Activated CD4-positive, alpha-beta T cell treated with anti-CD3 and anti-CD28 coated beads for 1 hour (primary cell): ENCODE results near the gene QKI.

Experiments
- DNase-seq: peaks from one replicate; pipeline ENCODE4 v3.0.0-alpha.2; 2020

QKI gene

GRCh38 chr6:163392533-163392932, 22.0 kb upstream of the QKI start:
- no peak for DNase-seq

- no peak for DNase-seq
Observed at GRCh38 chr6:163393923-163394322, 20.6 kb upstream of the QKI start.

DNA sequence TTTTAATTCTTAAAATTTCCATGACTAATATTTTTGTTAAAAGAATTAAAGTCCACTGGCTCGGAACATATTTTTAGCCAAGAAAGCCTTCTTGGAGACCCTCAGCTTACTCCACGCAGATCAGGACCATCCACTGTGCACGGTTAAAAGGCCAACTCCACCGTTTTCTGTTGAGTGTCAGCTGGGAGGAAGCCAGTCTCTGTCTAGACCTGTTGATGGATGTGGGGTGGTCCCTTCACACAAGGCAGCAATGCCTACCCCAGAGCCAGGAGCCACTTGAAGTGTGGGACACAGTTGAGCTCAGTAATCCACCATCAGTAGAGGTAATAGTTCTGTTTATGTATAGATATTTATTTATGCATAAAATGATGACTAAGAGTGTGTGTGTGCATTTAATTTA, 19.9 kb upstream of the QKI start:
- no peak for DNase-seq

- DNase-seq = no peak
Observed at GRCh38 chr6:163395122-163395830, 19.2 kb upstream of the QKI start.

DNA sequence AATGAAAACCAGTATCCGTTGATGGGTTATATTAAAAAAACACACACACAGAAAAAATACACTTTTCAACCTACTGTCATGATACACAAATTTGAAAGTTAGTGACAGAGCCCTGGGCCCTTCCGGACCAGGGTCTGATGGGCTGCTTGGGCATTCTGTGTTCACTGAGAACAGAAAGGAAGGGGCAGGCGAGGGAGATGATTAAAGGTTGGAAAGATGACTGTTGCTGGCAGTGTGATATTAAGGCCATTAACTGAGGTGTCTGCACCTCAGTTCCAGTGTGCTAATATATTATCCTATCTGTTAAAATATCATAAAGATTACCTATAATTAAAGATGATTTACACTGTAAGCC, 18.7 kb upstream of the QKI start:
- DNase-seq = no peak

- DNase-seq = no peak
Observed at GRCh38 chr6:163397326-163397725, 17.2 kb upstream of the QKI start.

DNA sequence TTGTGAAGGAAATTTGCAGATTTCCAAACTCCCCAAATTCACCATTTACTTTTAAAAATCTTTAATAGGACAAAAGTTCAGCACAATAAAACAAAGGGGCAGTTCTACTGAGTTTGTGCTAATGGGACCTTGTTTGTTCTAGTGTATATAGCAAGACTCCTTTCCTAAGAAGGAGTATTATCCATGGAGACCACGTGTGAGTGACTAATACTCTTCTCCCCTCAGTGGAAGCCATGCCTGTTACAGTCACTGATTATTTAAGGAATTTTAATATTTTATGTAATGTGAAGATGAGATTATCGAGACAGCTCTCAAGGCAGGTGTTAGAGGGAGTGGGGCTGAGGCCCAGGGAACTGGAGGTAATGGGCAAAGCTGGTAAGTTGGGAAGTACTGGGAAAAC, 16.4 kb upstream of the QKI start:
- DNase-seq = no peak

GRCh38 chr6:163398815-163399214, 15.7 kb upstream of the QKI start:
- DNase-seq = no peak

- DNase-seq = no peak
Observed at GRCh38 chr6:163400509-163400908, 14.0 kb upstream of the QKI start.

GRCh38 chr6:163401039-163401885, 13.3 kb upstream of the QKI start:
- DNase-seq = no peak

DNA sequence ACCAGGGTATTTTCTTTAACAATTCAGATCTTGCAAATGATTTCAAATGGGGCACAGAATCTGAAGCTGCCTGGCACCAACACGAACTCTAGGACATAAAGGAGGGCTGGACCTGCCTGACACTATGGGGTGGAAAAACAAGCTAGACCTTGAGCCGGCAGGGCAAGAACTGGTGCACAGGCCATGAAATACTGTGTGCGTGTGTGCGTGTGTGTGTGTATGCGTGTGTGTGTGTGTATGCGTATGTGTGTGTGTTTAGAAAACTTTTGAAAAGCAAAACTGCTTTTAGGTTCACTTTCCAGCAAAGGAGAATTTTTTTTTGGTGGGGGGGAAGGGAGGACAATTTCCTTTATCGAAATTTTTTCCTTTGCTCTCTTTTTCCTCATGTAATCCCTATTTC, 11.9 kb upstream of the QKI start:
- DNase-seq = no peak

DNA sequence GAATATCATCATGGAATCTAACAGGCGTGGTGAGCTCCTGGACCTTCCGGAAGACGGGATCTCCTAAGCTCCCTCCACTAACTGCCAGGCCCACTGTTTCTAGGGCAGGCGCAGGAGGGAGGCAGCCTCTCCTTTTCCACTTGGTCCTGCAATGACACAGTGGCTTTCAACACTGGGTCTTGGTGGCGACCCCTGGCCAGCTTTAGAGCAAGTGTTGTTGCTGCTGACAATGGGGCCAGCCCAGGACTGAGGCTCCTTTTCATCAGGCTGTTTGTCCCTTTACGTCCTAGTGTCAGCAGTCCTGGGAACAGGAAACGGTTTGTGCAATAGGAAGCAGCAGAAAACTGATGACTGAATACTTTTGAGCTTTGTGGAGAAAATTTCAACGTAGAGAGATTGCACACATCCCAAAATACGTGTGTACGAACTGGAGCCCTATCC, 9.7 kb upstream of the QKI start:
- DNase-seq = no peak

- no peak for DNase-seq
Observed at GRCh38 chr6:163405412-163406309, 8.9 kb upstream of the QKI start.

DNA sequence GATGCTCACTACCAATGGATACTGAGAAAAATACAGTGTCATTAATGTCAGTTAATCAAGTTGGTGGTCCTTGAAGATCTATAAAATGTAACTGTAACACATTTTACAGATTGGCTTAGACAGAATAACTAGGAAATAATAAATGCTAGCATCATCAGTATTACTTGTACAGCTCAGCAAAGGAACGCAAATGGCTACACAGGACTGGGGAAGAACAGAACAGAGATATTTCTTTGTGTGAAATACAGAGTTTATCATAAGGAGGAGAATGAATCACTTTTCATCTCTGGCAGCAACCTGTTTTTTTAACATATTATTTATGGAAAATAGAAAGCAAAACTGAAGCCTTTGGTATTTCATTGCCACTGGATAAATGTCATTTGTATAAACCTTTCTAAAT, 8.2 kb upstream of the QKI start:
- DNase-seq = no peak

DNA sequence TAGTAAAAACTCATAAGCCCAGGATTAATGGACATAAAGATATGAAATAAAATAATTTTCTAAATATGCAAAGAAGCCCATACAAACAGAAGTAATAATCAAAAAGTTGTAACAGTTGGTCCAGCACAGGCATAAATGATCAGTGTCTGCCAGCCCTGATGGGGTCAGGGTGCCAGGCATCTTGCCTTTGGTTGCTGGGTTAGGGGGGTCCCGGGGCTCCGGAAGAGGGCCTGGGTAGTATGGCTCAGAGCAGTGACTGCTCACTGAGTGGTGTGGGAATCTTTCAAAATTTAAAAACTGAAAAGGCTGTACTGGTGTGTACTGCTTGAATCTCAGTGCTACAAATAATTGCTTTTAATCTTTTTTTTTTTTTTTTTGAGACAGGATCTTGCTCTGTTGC, 7.7 kb upstream of the QKI start:
- no peak for DNase-seq

GRCh38 chr6:163408352-163408991, 6.0 kb upstream of the QKI start:
- no peak for DNase-seq

DNA sequence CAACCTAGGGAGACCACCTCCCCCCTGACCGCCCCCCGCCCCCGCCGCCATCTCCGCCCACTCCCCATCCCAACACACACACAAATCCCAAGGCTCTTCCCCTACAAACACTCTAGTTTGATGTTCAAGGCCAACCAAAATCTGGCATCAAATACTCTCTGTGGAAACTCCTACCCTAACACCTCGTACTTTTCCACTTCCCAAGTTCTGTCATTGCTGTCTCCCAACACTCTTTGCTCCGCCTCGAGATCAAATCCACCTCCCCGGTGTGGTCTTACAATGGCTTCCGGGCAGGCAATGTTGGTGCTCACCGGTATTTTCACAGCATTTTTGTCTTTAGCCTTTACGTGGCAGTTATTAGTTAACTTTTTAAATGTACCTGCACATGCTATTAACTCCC, 4.8 kb upstream of the QKI start:
- no peak for DNase-seq

DNA sequence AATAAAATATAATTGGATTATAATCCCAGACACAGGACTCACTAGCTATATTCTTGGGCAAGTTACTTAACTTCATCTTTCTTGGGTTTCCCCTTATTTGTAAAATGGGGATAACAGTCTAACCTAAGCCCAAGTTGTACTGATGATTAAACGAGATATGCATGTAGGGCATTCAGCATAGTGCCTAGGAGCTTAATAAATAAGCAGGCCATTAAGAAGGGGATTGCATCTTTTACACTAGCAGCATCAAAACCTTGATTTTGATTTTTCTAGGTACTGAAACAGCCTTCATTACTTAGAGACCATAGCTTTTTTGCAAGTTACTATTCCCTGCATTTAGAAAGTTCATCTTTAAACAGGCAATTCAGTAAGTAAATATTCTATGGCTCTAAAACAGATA, 2.2 kb upstream of the QKI start:
- DNase-seq = no peak

GRCh38 chr6:163412801-163413344, 1.6 kb upstream of the QKI start:
- DNase-seq = no peak

- DNase-seq = peak; percentile 90
Observed at GRCh38 chr6:163413345-163414116, 987 bp upstream of the QKI start.

GRCh38 chr6:163414946-163415619, 565 bp downstream of the QKI start:
- no peak for DNase-seq
